NB4 (cell line): Measurements from ENCODE around the gene ZNF365.

Source experiments
- DNase-seq: peaks from one replicate; pipeline ENCODE4 v3.0.0; 2010; ENCODE audit warnings: low read depth
- H3K4me3 ChIP-seq: one replicate; pipeline ENCODE4 v1.5.1; 2011; ENCODE audit warnings: mild to moderate bottlenecking, low read depth, low read length, moderate library complexity
- MAX ChIP-seq: IDR thresholded peaks from 2 replicates; pipeline ENCODE4 v1.6.1; 2011; ENCODE audit warnings: low read depth, low read length
- MYC ChIP-seq: IDR thresholded peaks from 2 replicates; pipeline ENCODE4 v1.6.1; 2011; ENCODE audit warnings: low read depth, low read length
- POLR2A ChIP-seq: IDR thresholded peaks from 2 replicates; pipeline ENCODE4 v1.6.1; 2011; ENCODE audit warnings: mild to moderate bottlenecking; ENCODE audit not compliant: insufficient read length; ENCODE audit errors: extremely low read depth
- TF ChIP-seq, protein P1 (sequence below): IDR thresholded peaks from one replicate; pipeline ENCODE4 v1.5.1; 2012; ENCODE audit warnings: low read depth, low read length

Gene ZNF365

DNA sequence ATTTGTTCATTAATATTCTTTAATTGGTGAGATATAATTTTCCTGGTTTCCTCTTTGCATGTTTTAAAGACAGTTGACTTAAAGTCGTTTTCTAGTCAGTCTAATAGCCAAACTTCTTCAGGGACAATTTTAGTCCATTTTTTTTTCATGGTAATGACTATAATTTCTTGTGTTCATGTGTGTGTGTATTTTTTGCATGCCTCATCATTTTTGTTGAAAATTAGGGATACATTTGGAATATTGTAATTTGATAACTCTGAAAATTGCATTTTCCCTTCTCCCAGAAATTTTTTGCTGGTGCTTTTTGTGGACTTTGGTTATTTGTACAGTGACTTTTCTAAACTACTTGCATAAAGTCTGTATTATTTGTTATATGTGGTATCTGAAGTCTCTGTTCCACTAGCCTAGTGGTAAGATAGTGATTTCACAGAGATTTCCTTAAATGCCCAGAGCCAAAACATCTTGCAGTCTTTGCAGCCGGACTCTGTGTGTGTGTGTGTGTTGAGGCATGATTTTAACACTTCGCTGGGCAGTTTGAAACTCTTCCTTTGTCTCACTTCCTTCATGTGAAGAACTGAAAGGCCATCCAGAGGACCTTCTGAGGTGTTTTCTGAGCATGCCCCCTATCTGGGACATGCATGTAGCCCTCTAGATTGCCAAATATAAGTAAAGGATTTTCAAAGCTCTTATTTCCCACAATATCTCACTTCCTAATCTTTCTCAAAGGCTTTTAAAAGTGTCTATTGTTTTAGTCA, 40.9 kb upstream of the ZNF365 start:
- TF ChIP-seq, protein P1, sequence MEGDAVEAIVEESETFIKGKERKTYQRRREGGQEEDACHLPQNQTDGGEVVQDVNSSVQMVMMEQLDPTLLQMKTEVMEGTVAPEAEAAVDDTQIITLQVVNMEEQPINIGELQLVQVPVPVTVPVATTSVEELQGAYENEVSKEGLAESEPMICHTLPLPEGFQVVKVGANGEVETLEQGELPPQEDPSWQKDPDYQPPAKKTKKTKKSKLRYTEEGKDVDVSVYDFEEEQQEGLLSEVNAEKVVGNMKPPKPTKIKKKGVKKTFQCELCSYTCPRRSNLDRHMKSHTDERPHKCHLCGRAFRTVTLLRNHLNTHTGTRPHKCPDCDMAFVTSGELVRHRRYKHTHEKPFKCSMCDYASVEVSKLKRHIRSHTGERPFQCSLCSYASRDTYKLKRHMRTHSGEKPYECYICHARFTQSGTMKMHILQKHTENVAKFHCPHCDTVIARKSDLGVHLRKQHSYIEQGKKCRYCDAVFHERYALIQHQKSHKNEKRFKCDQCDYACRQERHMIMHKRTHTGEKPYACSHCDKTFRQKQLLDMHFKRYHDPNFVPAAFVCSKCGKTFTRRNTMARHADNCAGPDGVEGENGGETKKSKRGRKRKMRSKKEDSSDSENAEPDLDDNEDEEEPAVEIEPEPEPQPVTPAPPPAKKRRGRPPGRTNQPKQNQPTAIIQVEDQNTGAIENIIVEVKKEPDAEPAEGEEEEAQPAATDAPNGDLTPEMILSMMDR, result no peak
- TF ChIP-seq MAX (no peak), POLR2A (no peak), MYC (no peak)

GRCh38 chr10:62333988-62334682, 40.0 kb upstream of the ZNF365 start:
- TF ChIP-seq MAX, result no peak
- no peak overlapping the region for H3K4me3 ChIP-seq
- DNase-seq, result no peak

More for the DNA sequence above, 40.9 kb upstream of the ZNF365 start:
- no peak for DNase-seq
- no peak overlapping the region for H3K4me3 ChIP-seq

GRCh38 chr10:62335326-62335725, 38.8 kb upstream of the ZNF365 start:
- H3K4me3 ChIP-seq, result no peak overlapping the region
- DNase-seq, result no peak
- TF ChIP-seq, protein P1, result no peak
- TF ChIP-seq POLR2A, result no peak
- no peak for TF ChIP-seq MYC
- TF ChIP-seq MAX, result no peak

- TF ChIP-seq MAX, result no peak
- TF ChIP-seq POLR2A, result no peak
- TF ChIP-seq, protein P1, result no peak
- no peak for TF ChIP-seq MYC
- DNase-seq, result no peak
- no peak overlapping the region for H3K4me3 ChIP-seq
These were observed 37.8 kb upstream of the ZNF365 start for GRCh38 chr10:62336404-62336803.

- DNase-seq, result no peak
- TF ChIP-seq, protein P1, result no peak
- no peak for TF ChIP-seq MYC
- no peak for TF ChIP-seq MAX
- no peak for TF ChIP-seq POLR2A
- H3K4me3 ChIP-seq, result no peak overlapping the region
These were observed 32.8 kb upstream of the ZNF365 start for GRCh38 chr10:62341419-62341818.

DNA sequence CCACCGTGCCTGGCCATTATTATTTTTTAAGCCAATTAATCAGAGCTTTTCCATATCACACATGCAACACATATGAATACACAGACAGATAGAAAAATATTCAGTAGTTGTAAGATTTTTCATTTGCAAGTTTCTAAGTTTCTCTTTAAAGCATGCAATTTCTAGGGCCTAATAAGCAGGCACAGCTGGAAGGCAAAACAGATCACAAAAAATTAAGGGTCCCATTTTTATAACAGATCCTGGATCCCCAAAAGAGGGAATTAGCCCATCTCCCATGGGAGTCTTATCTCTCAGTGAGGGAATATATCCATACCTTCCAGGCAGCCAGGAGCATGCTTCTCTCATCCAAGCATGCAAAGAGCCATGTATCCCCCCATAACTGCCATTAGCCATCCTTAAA, 31.2 kb upstream of the ZNF365 start:
- TF ChIP-seq MAX (no peak), MYC (no peak), POLR2A (no peak)
- TF ChIP-seq, protein P1, result no peak
- H3K4me3 ChIP-seq, result no peak overlapping the region
- no peak for DNase-seq
